HepG2 (cell line): ENCODE results near the gene HKDC1. TPM values are rescaled to one million over a fixed set of nuclear protein-coding genes. Genes with fewer than 3 reads are reported as not detected.

Source experiments
- AKAP8 ChIP-seq: sonication (generic); formaldehyde crosslinking; IDR thresholded peaks from 2 replicates; pipeline ENCODE4 v1.5.1; 2020; ENCODE audit warnings: mild to moderate bottlenecking, missing genetic modification reagents
- ARNTL ChIP-seq: sonication (generic); formaldehyde crosslinking; IDR thresholded peaks from 2 replicates; pipeline ENCODE4 v1.4.0; 2020; ENCODE audit warnings: mild to moderate bottlenecking, missing genetic modification reagents
- ATAD3A ChIP-seq: sonication (generic); formaldehyde crosslinking; IDR thresholded peaks from 2 replicates; pipeline ENCODE4 v1.4.0; 2020; ENCODE audit warnings: missing genetic modification reagents
- BRCA1 ChIP-seq: sonication (generic); formaldehyde crosslinking; IDR thresholded peaks from 2 replicates; pipeline ENCODE4 v1.4.0; 2020; ENCODE audit warnings: missing genetic modification reagents
- FOXO1 ChIP-seq: sonication (generic); formaldehyde crosslinking; IDR thresholded peaks from 2 replicates; pipeline ENCODE4 v1.4.0; 2020; ENCODE audit warnings: missing genetic modification reagents
- HIVEP1 ChIP-seq: sonication (generic); formaldehyde crosslinking; IDR thresholded peaks from 2 replicates; pipeline ENCODE4 v1.4.0; 2020; ENCODE audit warnings: mild to moderate bottlenecking, missing genetic modification reagents
- IKZF1 ChIP-seq: fragments of 450-650 bp; IDR thresholded peaks from 2 replicates; pipeline ENCODE4 v1.7.1; 2016
- IRF2 ChIP-seq: IDR thresholded peaks from 2 replicates; pipeline ENCODE4 v1.6.1; 2018; ENCODE audit warnings: missing genetic modification reagents, missing compliant biosample characterization
- KMT2A ChIP-seq: sonication (generic); formaldehyde crosslinking; IDR thresholded peaks from 2 replicates; pipeline ENCODE4 v1.4.0; 2020; ENCODE audit warnings: missing genetic modification reagents
- NFE2L2 ChIP-seq: fragments of 150-350 bp; IDR thresholded peaks from 2 replicates; pipeline ENCODE4 v1.6.1; 2014; ENCODE audit warnings: low read length
- NPAS2 ChIP-seq: sonication (generic); formaldehyde crosslinking; IDR thresholded peaks from 2 replicates; pipeline ENCODE4 v1.8.0; 2022; ENCODE audit warnings: mild to moderate bottlenecking, missing genetic modification reagents, borderline replicate concordance
- NR1H2 ChIP-seq: sonication (generic); formaldehyde crosslinking; IDR thresholded peaks from 2 replicates; pipeline ENCODE4 v1.8.1; 2022; ENCODE audit warnings: low read depth, missing genetic modification reagents, borderline replicate concordance
- NR2C2 ChIP-seq: sonication (generic); formaldehyde crosslinking; IDR thresholded peaks from 2 replicates; pipeline ENCODE4 v1.4.0; 2020; ENCODE audit warnings: missing genetic modification reagents, mild to moderate bottlenecking, moderate library complexity, borderline replicate concordance
- PHF20 ChIP-seq: sonication (generic); formaldehyde crosslinking; IDR thresholded peaks from 2 replicates; pipeline ENCODE4 v1.5.0; 2020; ENCODE audit warnings: mild to moderate bottlenecking, missing genetic modification reagents
- POLR2AphosphoS5 ChIP-seq: IDR thresholded peaks from 2 replicates; pipeline ENCODE4 v1.6.1; 2012; ENCODE audit warnings: low read depth, low read length
- RBM22 ChIP-seq: fragments of 200-400 bp; formaldehyde crosslinking; optimal IDR thresholded peaks from 2 replicates; pipeline ENCODE3; 2017; ENCODE audit warnings: mild to moderate bottlenecking, low read length, moderate library complexity
- REL ChIP-seq: sonication (generic); formaldehyde crosslinking; conservative IDR thresholded peaks from 2 replicates; pipeline ENCODE4 v1.8.0; 2022; ENCODE audit warnings: mild to moderate bottlenecking, missing genetic modification reagents, moderate library complexity
- SOX5 ChIP-seq: IDR thresholded peaks from 2 replicates; pipeline ENCODE4 v1.6.1; 2016; ENCODE audit warnings: borderline replicate concordance
- TGIF2 ChIP-seq: IDR thresholded peaks from 2 replicates; pipeline ENCODE4 v1.6.1; 2016; ENCODE audit warnings: control low read depth, missing compliant biosample characterization
- ZIK1 ChIP-seq: sonication (generic); formaldehyde crosslinking; IDR thresholded peaks from 2 replicates; pipeline ENCODE4 v1.5.0; 2020; ENCODE audit warnings: mild to moderate bottlenecking, low read depth, missing genetic modification reagents, borderline replicate concordance
- ZKSCAN5 ChIP-seq: sonication (generic); formaldehyde crosslinking; IDR thresholded peaks from 2 replicates; pipeline ENCODE4 v1.5.1; 2020; ENCODE audit warnings: mild to moderate bottlenecking, missing genetic modification reagents
- ZNF264 ChIP-seq: sonication (generic); formaldehyde crosslinking; IDR thresholded peaks from 2 replicates; pipeline ENCODE4 v1.4.0; 2020; ENCODE audit warnings: missing genetic modification reagents
- ZNF496 ChIP-seq: sonication (generic); formaldehyde crosslinking; IDR thresholded peaks from 2 replicates; pipeline ENCODE4 v1.8.1; 2023; ENCODE audit warnings: mild to moderate bottlenecking, moderate library complexity, missing genetic modification reagents; ENCODE audit not compliant: insufficient replicate concordance
- ZNF564 ChIP-seq: sonication (generic); formaldehyde crosslinking; IDR thresholded peaks from 2 replicates; pipeline ENCODE4 v1.8.1; 2023; ENCODE audit warnings: mild to moderate bottlenecking, missing genetic modification reagents
- ZNF746 ChIP-seq: sonication (generic); formaldehyde crosslinking; IDR thresholded peaks from 2 replicates; pipeline ENCODE4 v1.8.0; 2022; ENCODE audit warnings: mild to moderate bottlenecking, missing genetic modification reagents
- ZNF790 ChIP-seq: sonication (generic); formaldehyde crosslinking; IDR thresholded peaks from 2 replicates; pipeline ENCODE4 v1.8.0; 2022; ENCODE audit warnings: missing genetic modification reagents, mild to moderate bottlenecking, borderline replicate concordance
- ZNF883 ChIP-seq: sonication (generic); formaldehyde crosslinking; IDR thresholded peaks from 2 replicates; pipeline ENCODE4 v1.5.1; 2020; ENCODE audit warnings: mild to moderate bottlenecking, missing genetic modification reagents; ENCODE audit errors: not compliant biosample characterization
- polyA plus RNA-seq, 8 experiments: library from polyadenylated mRNA; depleted of rRNA in 3 of 8; stranded (reverse) in 7 of 8; unstranded in 1 of 8; fragments of >200 nt; fragmentation: Illumina TruSeq in 4 of 8; extraction: Trizol in 4 of 8; gene quantifications; 2 replicates each; pipeline versions ENCODE4 v1.2.1 to v1.2.3, GENCODE V29; 2011 to 2016; ENCODE audit warnings: low read depth in 4 of 8, missing spikeins in 1 of 8, mixed read lengths in 1 of 8; ENCODE audit not compliant: insufficient read depth in 1 of 8
- total RNA-seq, 5 experiments: library from RNA; depleted of rRNA; stranded (reverse); fragments of >200 nt; fragmentation: Illumina TruSeq; extraction: Trizol; gene quantifications; 2 replicates each; pipeline ENCODE4 v1.2.3, GENCODE V29; 2016; ENCODE audit warnings: low read depth in 1 of 5
- TF ChIP-seq, protein P1 (sequence below): sonication (generic); formaldehyde crosslinking; IDR thresholded peaks from 2 replicates; pipeline ENCODE4 v1.8.1; 2023; ENCODE audit warnings: mild to moderate bottlenecking, inconsistent platforms, moderate library complexity, missing genetic modification reagents, borderline replicate concordance
- TF ChIP-seq, protein P2 (sequence below): sonication (generic); formaldehyde crosslinking; IDR thresholded peaks from 2 replicates; pipeline ENCODE4 v1.4.0; 2020; ENCODE audit warnings: missing genetic modification reagents
- TF ChIP-seq, protein P3 (sequence below): sonication (generic); formaldehyde crosslinking; IDR thresholded peaks from 2 replicates; pipeline ENCODE4 v1.8.0; 2023; ENCODE audit warnings: mild to moderate bottlenecking, missing genetic modification reagents

Gene HKDC1
- total and polyA plus RNA-seq, 2 of the 13 experiments (the other 11 are each of a cell fraction or from before 2014, with no cell fraction given) = 8.1 to 12.4 TPM

DNA sequence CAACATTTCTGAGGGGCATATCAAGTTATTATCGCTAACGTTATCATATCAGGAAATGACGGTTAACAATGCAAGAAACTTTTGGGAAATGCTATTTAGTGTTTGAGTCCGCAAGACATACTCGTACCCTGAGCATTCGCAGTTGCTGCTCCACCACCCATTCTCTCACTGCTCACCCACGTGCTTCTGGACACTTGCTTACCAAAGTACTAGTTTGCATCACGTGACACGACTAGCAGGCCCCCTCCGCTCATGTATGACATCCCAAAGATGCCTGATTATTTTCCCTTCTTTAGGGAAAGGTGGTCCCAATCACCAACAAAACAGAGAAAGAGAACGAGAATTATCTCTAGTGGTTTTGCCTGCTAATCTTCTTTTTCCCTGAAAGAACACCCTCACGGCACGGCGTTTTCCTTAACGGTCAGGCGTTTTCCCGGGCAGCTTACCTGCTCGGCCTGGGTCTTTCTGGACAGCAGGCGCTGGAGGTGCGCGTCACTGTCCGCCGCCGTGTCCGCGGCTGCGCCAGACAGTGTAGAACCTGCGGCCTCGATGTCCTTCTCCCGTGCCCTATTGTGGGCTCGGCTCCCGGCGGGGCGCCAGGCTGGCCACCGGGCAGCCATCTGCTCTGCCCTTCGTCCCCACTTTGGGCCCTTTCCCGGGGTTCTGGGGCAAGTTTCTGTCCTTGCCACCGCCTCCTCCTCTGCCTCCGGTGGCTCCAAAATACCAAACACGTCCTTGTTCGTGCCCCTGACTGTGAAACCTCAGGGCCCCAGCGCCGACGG lies 40.2 kb upstream of the HKDC1 start, which contains the start of gene SUPV3L1 (continued):
- TF ChIP-seq NR1H2 (CRISPR knock-in tag) (no peak), ZNF883 (peak; percentile 64), NPAS2 (CRISPR knock-in tag) (no peak), FOXO1 (CRISPR knock-in tag) (peak; percentile 29; the same call in 1 of the 2 replicates), REL (CRISPR knock-in tag) (no peak), ZNF496 (CRISPR knock-in tag) (no peak), ZKSCAN5 (CRISPR knock-in tag) (no peak), IKZF1 (no peak), TGIF2 (CRISPR knock-in tag) (peak; percentile 94), ZNF790 (CRISPR knock-in tag) (peak; percentile 42; the same call in 1 of the 2 replicates), NR2C2 (CRISPR knock-in tag) (peak; percentile 55; the same call in 1 of the 2 replicates), ATAD3A (CRISPR knock-in tag) (no peak), PHF20 (CRISPR knock-in tag) (peak; percentile 99), RBM22 (no peak), ZNF264 (CRISPR knock-in tag) (no peak), BRCA1 (CRISPR knock-in tag) (no peak; the same call in 1 of the 2 replicates), AKAP8 (CRISPR knock-in tag) (no peak), IRF2 (peak; percentile 85), HIVEP1 (CRISPR knock-in tag) (no peak), KMT2A (CRISPR knock-in tag) (peak; percentile 95), POLR2AphosphoS5 (peak; percentile 95), ZNF564 (CRISPR knock-in tag) (no peak), NFE2L2 (no peak), ARNTL (CRISPR knock-in tag) (peak; percentile 70; the same call in 1 of the 2 replicates), ZNF746 (CRISPR knock-in tag) (no peak), ZIK1 (CRISPR knock-in tag) (peak; percentile 30; the same call in 1 of the 2 replicates), SOX5 (peak; percentile 27; the same call in 1 of the 2 replicates)
- TF ChIP-seq, protein P1, sequence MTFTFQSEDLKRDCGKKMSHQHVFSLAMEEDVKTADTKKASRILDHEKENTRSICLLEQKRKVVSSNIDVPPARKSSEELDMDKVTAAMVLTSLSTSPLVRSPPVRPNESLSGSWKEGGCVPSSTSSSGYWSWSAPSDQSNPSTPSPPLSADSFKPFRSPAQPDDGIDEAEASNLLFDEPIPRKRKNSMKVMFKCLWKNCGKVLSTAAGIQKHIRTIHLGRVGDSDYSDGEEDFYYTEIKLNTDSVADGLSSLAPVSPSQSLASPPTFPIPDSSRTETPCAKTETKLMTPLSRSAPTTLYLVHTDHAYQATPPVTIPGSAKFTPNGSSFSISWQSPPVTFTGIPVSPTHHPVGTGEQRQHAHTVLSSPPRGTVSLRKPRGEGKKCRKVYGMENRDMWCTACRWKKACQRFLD = peak; percentile 56; the same call in 1 of the 2 replicates
- TF ChIP-seq, protein P2, sequence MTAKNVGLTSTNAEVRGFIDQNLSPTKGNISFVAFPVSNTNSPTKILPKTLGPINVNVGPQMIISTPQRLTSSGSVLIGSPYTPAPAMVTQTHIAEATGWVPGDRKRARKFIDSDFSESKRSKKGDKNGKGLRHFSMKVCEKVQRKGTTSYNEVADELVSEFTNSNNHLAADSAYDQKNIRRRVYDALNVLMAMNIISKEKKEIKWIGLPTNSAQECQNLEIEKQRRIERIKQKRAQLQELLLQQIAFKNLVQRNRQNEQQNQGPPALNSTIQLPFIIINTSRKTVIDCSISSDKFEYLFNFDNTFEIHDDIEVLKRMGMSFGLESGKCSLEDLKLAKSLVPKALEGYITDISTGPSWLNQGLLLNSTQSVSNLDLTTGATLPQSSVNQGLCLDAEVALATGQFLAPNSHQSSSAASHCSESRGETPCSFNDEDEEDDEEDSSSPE = peak; percentile 49; the same call in 1 of the 2 replicates
- TF ChIP-seq, protein P3, sequence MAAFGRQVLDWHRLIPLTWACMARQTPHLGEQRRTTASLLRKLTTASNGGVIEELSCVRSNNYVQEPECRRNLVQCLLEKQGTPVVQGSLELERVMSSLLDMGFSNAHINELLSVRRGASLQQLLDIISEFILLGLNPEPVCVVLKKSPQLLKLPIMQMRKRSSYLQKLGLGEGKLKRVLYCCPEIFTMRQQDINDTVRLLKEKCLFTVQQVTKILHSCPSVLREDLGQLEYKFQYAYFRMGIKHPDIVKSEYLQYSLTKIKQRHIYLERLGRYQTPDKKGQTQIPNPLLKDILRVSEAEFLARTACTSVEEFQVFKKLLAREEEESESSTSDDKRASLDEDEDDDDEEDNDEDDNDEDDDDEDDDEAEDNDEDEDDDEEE (CRISPR knock-in tag) = peak; percentile 65; the same call in 1 of the 2 replicates
